Breast epithelium (tissue), 3 donors: ENCODE results near the gene CMKLR1.

Experiments
- CTCF ChIP-seq, 3 donors: fragments of 450-650 bp; IDR thresholded peaks; one replicate each; pipeline ENCODE4 v1.5.1; 2016 to 2017; ENCODE audit warnings: antibody characterized with exemption in 3 of 3, mild to moderate bottlenecking in 3 of 3, moderate library complexity in 3 of 3
- POLR2A ChIP-seq: fragments of 450-650 bp; IDR thresholded peaks from one replicate; pipeline ENCODE4 v1.6.1; 2016; ENCODE audit warnings: antibody characterized with exemption, mild to moderate bottlenecking, moderate library complexity
- POLR2AphosphoS5 ChIP-seq, 3 donors: sonication (generic); formaldehyde crosslinking; IDR thresholded peaks; one replicate each; pipeline ENCODE4 v1.6.1; 2017; ENCODE audit warnings: antibody characterized with exemption in 3 of 3

GRCh38 chr12:108270035-108270848 is 68.9 kb downstream of the CMKLR1 start:
- TF ChIP-seq CTCF (IDR thresholded peaks at IDR 0.05) (no peak), POLR2AphosphoS5 (IDR thresholded peaks at IDR 0.05) (no peak), POLR2A (no peak)
